GM12892 (cell line): ENCODE results near the gene AP4S1.

Source experiments
- POLR2A ChIP-seq: IDR thresholded peaks from 2 replicates; pipeline ENCODE4 v1.6.1; 2011; ENCODE audit warnings: low read depth, low read length, control low read depth
- TAF1 ChIP-seq: IDR thresholded peaks from 2 replicates; pipeline ENCODE4 v1.6.1; 2011; ENCODE audit warnings: low read depth, mild to moderate bottlenecking, control low read depth, low read length, borderline replicate concordance

- TF ChIP-seq TAF1: no peak
- no peak for TF ChIP-seq POLR2A
Measured at GRCh38 chr14:31010935-31011334, 14.5 kb upstream of the AP4S1 start.
